ENCODE results near the gene WDR64. TPM values are rescaled to one million over a fixed set of nuclear protein-coding genes. Genes with fewer than 3 reads are reported as not detected.

WDR64 gene
- total RNA-seq, 1 experiment from 2014 or later = not detected

DNA sequence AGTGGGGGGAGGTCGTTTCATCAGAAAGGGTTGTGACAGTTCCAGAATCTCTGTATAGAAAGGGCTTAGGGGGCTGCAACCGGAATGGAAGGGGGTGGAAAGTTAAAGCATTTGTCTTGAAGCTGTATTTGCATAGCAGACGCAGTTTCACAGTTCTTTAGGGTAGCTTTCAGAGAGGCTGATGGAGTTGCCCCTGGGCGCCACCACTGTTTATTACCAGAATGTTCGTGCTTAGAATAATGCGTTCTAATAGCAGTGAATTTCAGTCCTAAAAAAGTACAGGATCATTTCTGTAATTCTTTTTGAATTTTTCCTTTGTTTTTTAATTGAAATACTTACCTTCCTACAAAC is 197.2 kb downstream of the WDR64 start:
- no TSS peak for BruUV-seq (replicated peaks)
- H3K4me3 ChIP-seq (ENCODE audit: low read depth, low read length) = no peak overlapping the region; the same call in none of the 2 replicates
- Mint-ChIP-seq H3K36me3 (ENCODE audit: insufficient read depth, unreplicated experiment) (peaks cover 29% of the 10 kb centered on the region), H3K27ac (ENCODE audit: unreplicated experiment) (no peak overlapping the region), H3K4me3 (ENCODE audit: unreplicated experiment) (peak overlapping the region; percentile 98), H3K27me3 (ENCODE audit: insufficient read depth, unreplicated experiment) (no peaks in the 10 kb centered on the region), H3K4me1 (ENCODE audit: low read depth, unreplicated experiment) (peaks cover 6% of the 10 kb centered on the region), H3K9me3 (ENCODE audit: unreplicated experiment) (no peaks in the 10 kb centered on the region)
- intact Hi-C loops (cut with micrococcal nuclease; ENCODE audit: unreplicated experiment) = loop anchor here (1.0 to 5.0 kb wide), 3 partner anchors 12 to 332 kb away; partner anchors contain the start of genes CHML, FH and OPN3
- DNase-seq = no peak
- TF ChIP-seq, protein P1, sequence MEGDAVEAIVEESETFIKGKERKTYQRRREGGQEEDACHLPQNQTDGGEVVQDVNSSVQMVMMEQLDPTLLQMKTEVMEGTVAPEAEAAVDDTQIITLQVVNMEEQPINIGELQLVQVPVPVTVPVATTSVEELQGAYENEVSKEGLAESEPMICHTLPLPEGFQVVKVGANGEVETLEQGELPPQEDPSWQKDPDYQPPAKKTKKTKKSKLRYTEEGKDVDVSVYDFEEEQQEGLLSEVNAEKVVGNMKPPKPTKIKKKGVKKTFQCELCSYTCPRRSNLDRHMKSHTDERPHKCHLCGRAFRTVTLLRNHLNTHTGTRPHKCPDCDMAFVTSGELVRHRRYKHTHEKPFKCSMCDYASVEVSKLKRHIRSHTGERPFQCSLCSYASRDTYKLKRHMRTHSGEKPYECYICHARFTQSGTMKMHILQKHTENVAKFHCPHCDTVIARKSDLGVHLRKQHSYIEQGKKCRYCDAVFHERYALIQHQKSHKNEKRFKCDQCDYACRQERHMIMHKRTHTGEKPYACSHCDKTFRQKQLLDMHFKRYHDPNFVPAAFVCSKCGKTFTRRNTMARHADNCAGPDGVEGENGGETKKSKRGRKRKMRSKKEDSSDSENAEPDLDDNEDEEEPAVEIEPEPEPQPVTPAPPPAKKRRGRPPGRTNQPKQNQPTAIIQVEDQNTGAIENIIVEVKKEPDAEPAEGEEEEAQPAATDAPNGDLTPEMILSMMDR (IDR thresholded peaks at IDR 0.05; ENCODE audit: insufficient read depth in 1 of 2, low read depth in 1 of 2, low read length in 1 of 2, severe bottlenecking in 1 of 2, unreplicated experiment in 1 of 2) = no peak
- no peaks in the 10 kb centered on the region for H3K36me3 ChIP-seq (ENCODE audit: control insufficient read depth, insufficient read depth, low read length)
- CTCF ChIA-PET = no interaction called here
- no peaks in the 10 kb centered on the region for H3K9me3 ChIP-seq
- H3K27me3 ChIP-seq (replicated peaks; ENCODE audit: control insufficient read depth, insufficient read depth, low read length) = no peaks in the 10 kb centered on the region
- POLR2A ChIA-PET = no interaction called here
- H3K4me1 ChIP-seq = no peaks in the 10 kb centered on the region; the same call in 1 of the 2 replicates

Other genes with a start within 250 kb of the WDR64 start
- gene FH, start 132.5 kb upstream of the WDR64 start, total RNA-seq (2022) = 105 and 108 TPM in 2 replicates
- gene KMO, start 119.9 kb upstream of the WDR64 start, total RNA-seq (2022) = not detected in 2 replicates
- gene CHML, start 11.9 kb upstream of the WDR64 start, total RNA-seq (2022) = 27.0 and 29.2 TPM in 2 replicates
- gene OPN3, start 11.9 kb upstream of the WDR64 start, total RNA-seq (2022) = 6.9 and 7.8 TPM in 2 replicates
- gene EXO1, start 195.9 kb downstream of the WDR64 start, total RNA-seq (2022) = 18.5 and 19.6 TPM in 2 replicates

Measured in Caco-2 (cell line).